ENCODE data around the gene SCN2A.
A peak's percentile ranks its signal among the peaks of the same experiment; 100 is the strongest.

SCN2A gene

DNA sequence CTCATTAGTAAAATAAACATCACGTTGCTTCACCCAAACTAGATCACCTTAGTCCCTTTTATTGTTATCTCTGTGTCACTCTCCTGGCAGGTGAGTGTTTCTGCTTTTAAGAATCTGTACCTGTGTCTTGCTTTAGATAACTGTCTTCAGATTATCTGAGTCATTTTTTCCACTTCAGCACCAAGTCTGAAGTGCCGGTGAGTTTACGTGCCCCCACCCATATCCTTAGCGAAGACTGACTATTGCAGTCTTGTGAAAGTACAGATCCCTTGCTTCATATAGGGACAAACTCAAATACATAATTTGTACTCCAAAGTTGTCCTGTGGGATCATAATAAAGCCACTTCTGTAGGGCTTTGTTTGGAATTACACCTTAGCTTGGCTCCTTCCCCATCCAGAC is 41.1 kb downstream of the SCN2A start:
- no peak for DNase-seq (ENCODE audit: low read depth)
- TF ChIP-seq, protein P1, sequence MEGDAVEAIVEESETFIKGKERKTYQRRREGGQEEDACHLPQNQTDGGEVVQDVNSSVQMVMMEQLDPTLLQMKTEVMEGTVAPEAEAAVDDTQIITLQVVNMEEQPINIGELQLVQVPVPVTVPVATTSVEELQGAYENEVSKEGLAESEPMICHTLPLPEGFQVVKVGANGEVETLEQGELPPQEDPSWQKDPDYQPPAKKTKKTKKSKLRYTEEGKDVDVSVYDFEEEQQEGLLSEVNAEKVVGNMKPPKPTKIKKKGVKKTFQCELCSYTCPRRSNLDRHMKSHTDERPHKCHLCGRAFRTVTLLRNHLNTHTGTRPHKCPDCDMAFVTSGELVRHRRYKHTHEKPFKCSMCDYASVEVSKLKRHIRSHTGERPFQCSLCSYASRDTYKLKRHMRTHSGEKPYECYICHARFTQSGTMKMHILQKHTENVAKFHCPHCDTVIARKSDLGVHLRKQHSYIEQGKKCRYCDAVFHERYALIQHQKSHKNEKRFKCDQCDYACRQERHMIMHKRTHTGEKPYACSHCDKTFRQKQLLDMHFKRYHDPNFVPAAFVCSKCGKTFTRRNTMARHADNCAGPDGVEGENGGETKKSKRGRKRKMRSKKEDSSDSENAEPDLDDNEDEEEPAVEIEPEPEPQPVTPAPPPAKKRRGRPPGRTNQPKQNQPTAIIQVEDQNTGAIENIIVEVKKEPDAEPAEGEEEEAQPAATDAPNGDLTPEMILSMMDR (IDR thresholded peaks at IDR 0.05; ENCODE audit: low read depth, low read length, missing control alignments): no peak
- no peak overlapping the region for H3K4me3 ChIP-seq (ENCODE audit: low read depth, low read length)
- in situ Hi-C loops (cut with HindIII; ENCODE audit: low sequenced_read_pairs): no loop called here

DNA sequence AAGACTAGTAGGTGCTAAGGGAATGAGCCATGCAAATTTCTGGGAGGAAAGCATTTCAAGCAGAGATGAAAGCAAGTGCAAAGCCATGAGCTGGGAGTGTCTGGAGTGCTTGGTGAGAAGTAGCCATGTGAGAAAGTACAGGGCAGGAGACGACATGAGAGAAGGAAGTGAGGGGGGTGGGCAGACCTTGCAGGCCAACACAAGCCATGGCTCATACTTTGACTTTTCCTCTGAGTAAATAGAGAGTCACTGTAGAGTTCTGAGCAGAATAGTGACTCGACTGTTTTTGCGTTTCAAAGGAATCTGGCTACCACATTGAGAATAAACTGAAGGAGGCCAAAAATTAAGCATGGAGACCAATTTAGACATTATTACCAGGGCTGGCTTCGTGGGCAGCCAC is 42.2 kb downstream of the SCN2A start:
- TF ChIP-seq, protein P1 (IDR thresholded peaks at IDR 0.05; ENCODE audit: low read depth, low read length, missing control alignments): no peak
- no peak for DNase-seq (ENCODE audit: low read depth)
- in situ Hi-C loops (cut with HindIII; ENCODE audit: low sequenced_read_pairs): no loop called here
- H3K4me3 ChIP-seq (ENCODE audit: low read depth, low read length): no peak overlapping the region

DNA sequence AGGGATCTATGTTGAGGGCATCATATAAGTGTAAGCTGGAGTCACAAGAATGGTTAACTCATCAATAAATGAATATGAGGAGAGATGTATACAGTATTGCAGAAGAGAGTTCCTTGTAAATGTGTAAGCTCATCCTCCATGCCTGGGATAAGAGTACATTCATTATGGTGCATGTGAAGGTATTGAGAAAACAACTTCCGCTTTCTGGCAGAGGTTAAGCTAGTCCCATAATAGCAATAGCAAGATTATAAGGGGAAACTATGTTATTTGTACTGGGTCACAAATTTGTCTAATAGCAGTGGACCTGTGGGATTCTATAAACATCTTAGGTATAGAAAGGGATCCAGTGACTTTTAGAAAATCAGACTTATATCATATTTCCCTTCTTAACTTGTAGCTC is 44.1 kb downstream of the SCN2A start:
- DNase-seq (ENCODE audit: low read depth): no peak
- TF ChIP-seq, protein P1 (IDR thresholded peaks at IDR 0.05; ENCODE audit: low read depth, low read length, missing control alignments): no peak
- in situ Hi-C loops (cut with HindIII; ENCODE audit: low sequenced_read_pairs): no loop called here
- H3K4me3 ChIP-seq (ENCODE audit: low read depth, low read length): no peak overlapping the region

DNA sequence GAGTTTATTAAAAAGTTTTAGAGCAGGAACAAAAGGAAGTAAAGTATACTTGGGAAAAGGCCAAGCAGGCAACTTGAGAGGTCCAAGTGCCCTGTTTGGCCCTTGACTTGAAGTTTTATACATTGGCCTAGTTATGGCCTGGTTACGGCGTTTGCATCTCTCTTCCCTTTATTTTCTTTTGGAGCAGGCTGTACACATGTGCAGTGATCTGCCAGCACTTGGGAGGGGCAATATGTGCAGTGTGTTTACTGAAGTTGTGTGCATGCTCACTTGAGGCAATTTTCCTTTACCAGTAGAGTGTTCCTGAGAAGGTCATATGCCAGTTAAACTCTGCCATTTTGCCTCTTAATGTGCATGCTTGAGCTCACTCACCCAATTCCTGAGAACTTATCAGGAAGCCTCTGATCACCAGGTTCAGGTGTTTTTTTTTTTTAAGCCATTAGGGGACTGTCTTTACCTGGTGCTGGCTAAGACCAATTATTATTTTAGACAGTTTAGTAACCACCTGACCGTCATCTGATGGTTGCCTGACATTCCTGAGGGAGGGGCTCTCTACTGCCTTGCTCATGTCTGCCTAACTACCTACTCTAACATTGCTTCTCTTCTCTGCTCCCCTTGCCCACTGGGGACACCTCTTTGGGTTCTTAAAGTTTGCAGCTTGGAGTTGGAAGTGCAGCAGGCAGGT is 48.0 kb downstream of the SCN2A start:
- TF ChIP-seq, protein P1 (IDR thresholded peaks at IDR 0.05; ENCODE audit: low read depth, low read length, missing control alignments): no peak
- DNase-seq (ENCODE audit: low read depth): no peak
- in situ Hi-C loops (cut with HindIII; ENCODE audit: low sequenced_read_pairs): no loop called here
- H3K4me3 ChIP-seq (ENCODE audit: low read depth, low read length): no peak overlapping the region

DNA sequence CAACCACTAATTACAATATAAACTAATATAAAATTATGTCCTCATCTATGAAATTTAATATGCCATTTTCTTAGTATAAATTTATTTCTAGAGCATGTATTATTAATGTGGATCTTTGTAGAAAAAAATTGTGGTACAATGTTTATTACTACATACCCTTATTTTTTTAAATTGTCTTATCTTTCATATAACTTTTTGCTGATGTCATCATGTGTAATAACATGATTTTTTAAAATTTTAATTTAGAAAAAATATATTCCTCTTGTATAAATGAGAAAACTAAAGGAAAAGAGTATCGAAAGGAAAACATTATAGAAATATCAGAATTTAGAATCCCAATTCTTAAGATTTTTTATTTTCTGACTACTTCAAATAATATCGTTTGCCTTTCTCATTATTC is 49.9 kb downstream of the SCN2A start:
- H3K4me3 ChIP-seq (ENCODE audit: low read depth, low read length): no peak overlapping the region
- TF ChIP-seq, protein P1 (IDR thresholded peaks at IDR 0.05; ENCODE audit: low read depth, low read length, missing control alignments): no peak
- no peak for DNase-seq (ENCODE audit: low read depth)
- in situ Hi-C loops (cut with HindIII; ENCODE audit: low sequenced_read_pairs): no loop called here

DNA sequence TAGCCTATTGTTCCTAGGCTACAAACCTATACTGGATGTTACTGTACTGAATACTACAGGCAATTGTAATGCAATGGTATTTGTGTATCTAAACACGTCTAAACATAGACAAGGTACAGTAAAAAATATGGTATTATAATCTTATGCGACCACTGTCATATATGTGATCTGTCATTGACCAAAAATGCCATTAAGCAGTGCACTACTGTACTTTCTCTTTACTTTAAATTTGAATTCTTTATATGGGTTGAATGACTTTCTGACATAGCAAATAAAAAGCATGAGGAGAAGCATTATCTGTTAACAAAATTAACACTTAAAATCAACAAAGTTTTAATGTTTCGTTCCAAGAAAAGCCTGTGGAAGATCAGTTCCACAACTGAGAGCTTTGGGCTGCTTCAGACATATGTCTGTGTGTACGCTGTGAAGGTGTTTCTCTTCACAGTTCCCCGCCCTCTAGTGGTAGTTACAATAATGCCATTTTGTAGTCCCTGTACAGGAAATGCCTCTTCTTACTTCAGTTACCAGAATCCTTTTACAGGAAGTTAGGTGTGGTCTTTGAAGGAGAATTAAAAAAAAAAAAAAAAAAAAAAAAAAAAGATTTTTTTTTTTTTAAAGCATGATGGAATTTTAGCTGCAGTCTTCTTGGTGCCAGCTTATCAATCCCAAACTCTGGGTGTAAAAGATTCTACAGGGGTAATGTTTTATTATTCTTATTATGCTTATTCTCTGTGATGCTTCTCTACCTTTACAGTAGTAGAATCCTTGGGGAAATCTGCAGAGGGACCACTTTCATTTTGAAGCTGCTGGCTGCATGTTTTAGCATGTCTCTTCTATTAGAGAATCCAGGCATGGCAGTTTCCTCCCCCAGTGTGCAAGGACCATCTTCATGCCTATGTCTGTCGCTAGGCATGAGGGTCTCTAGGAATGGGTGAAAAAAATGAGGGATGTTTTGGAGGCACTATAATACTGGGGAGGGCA is 54.5 kb downstream of the SCN2A start:
- in situ Hi-C loops (cut with HindIII; ENCODE audit: low sequenced_read_pairs): no loop called here
- peak overlapping the region; percentile 43 for H3K4me3 ChIP-seq (ENCODE audit: low read depth, low read length)
- DNase-seq (ENCODE audit: low read depth): peak; percentile 92

More for the DNA sequence above, 54.5 kb downstream of the SCN2A start:
- TF ChIP-seq, protein P1 (IDR thresholded peaks at IDR 0.05; ENCODE audit: low read depth, low read length, missing control alignments): peak; percentile 76

Measured in astrocyte of the cerebellum (primary cell).